ENCODE data around the gene HES3.

HES3 gene

DNA sequence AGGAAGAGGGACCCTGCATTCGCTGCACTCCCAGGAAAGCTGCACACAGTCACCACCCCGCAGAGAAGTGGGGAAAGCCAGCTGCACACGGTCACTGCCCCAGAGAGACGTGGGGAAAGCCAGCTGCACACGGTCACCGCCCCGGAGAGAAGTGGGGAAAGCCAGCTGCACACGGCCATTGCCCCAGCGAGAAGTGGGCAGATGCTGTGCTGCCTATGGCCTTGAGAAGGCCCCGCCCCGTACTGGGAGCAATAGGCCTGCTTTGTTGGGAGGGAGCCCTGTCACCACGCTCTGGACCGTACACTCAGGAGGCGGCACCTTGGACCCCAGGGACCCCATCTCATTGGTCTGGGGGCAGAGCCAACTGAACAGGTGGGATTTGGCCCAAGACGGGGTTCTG lies 21.2 kb downstream of the HES3 start:
- DNase-seq = peak; percentile 98

GRCh38 chr1:6266641-6267040 lies 22.7 kb downstream of the HES3 start:
- DNase-seq = no peak

DNA sequence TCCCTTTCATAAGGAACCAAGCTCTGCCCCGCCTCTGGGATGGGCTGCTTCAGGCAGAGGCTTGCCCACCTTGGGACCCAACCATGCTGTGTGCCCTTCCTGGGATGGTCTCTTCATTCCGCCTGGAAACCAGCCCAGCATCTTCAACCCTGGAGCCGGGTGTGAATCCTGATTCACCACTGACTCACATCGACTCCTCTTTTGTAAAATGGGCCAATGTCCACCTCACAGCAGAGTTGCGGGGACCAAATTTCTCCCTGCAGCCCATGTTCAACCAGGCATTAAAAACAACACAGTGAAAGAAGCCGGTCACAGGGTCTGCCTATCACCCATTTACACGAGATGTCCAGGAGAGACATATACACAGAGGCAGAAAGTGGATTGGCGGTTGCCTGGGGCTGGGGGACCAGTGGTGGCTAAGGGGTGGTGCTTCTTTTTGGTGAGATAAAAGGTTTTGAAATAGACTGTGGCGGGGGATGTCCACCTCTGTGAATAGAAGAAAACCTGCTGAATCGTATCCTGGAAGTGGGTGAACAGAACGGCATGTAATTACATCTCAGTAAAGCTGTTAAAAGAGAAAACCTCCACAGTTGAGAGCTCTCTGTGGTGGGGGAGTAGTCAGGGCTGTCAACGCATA lies 23.8 kb downstream of the HES3 start:
- DNase-seq = no peak

DNA sequence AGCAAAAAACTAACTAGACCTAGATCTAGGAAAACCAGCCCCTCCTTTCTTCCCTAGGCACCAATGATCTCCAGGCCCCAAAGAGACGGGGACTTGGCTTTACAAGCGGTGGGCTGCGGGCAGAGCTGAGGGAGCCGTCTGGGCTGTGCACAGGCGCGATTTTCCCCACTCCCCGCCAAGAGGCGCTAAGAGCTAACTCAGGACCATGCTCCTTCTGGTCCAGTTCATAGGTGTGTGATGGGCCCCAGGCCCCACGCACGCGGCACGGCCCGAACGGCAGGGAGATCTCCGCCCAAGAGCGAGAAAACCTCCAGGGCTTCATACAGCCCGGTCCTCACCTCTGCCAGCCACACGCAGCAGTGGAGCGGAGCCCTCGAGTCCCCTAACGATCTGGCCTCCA lies 24.4 kb downstream of the HES3 start:
- DNase-seq = peak; percentile 42

DNA sequence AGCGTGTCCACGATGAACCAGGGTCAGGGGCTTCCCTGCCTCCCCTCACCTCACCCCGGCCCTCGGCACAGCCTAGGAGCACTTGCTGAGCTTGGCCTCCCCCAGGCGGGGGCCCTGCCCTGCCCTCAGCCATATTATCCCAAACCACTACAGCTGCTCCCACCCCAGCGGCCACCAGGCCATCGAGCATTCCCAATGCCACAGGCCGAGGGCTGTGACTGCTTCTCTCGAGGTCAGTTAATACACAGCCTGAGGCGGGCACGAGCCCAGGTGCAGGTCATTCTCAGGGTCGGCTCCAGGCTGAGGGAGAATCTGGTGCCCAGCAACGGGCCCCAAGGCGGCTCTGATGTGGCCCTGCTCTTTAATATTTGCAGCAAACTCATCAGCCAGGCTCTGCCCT lies 25.3 kb downstream of the HES3 start:
- DNase-seq = no peak

- DNase-seq = peak; percentile 96
These were observed 25.9 kb downstream of the HES3 start for GRCh38 chr1:6269720-6270400.

GRCh38 chr1:6270401-6270800 lies 26.4 kb downstream of the HES3 start:
- DNase-seq = peak; percentile 75

- DNase-seq = no peak
These were observed 27.0 kb downstream of the HES3 start for GRCh38 chr1:6271006-6271405.

DNA sequence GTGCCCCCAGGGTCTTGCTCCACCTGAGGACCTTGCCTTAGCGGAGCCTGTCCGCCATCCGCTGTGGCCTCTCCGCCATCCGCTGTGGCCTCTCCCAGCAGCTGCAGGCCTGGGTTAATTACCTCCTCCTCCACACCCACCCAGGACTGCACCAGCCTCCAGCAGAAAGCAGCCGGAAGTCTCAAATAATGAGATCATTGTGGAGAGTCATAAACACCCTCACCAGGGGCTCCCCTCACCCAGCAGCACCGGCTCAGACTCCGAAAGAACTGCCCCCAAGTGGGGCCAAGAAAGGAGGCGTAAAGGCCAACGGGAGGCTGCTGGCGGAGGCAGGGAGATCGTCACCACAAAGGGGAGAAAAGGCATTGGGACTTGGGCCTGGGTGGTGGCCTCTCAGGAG lies 27.6 kb downstream of the HES3 start:
- DNase-seq = peak; percentile 50

- DNase-seq = no peak
These were observed 28.5 kb downstream of the HES3 start for GRCh38 chr1:6272452-6272851.

DNA sequence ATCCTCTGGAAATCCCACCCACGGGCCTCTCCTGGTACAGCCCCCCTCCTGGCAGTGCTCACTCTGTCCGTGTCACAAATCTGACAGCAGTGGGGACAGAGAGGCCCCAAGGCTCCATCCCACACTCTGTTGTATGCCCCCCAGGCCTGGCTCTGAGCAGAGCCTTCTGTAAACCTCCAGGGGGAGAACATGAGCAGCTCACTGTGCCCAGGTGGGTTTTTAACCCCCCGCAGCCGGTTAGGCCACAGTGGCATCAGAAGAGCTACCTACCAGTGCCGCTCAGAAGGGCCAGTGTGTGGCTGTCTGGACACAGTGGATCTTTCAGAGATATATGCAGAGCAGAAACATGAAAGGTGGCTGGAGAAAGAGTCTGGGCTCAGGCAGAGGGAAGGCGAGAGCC lies 28.9 kb downstream of the HES3 start:
- peak; percentile 44 for DNase-seq

GRCh38 chr1:6273380-6273891 lies 29.5 kb downstream of the HES3 start:
- DNase-seq = peak; percentile 86

DNA sequence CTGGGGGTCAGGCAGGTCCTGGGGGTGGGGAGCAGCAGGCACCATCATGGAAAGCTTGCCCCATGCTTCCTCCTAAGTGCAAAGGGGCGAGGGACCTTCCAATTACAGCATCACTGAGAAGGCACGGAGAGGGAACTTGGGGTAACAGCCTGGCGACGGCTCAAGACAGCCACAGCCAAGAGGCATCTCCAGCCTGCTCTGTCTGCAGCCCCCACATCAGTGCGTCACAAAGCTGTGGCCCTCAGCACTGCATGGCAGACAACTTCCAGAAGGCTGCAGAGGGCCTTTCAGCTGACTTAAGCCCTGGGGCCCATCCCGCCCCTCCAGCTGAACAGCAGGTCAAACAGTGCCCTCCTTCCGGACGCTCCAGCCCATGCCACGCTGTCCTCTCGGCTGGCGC lies 30.1 kb downstream of the HES3 start:
- DNase-seq = no peak

DNA sequence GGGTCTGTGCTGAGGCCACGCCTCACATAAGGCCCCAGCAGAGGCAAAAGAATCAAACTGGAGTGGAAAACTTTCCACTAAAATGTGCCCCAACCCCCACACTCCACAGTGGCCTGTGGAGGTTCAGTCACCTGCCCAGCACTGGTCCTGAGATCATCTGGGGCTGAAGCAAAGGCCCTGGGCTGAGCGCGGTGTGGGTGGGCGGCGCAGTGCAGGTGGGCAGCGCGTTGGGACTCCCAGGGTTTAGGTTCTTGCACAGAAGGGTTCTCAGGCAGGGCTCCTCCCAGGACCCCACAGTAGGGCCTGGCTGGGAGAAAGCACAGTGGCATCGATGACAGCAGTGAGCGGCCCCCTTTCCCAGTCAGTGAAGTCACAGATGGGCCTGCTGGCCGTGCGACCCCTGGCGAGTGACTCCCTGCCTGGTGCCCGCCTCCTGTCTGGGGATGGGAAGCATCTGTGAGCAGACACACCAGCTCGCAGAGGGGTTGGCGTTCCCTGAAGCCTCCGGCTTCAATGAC lies 30.7 kb downstream of the HES3 start:
- DNase-seq = no peak

- peak; percentile 98 for DNase-seq
These were observed 32.1 kb downstream of the HES3 start for GRCh38 chr1:6275826-6276782.

- DNase-seq = no peak
These were observed 33.0 kb downstream of the HES3 start for GRCh38 chr1:6276811-6277555.

DNA sequence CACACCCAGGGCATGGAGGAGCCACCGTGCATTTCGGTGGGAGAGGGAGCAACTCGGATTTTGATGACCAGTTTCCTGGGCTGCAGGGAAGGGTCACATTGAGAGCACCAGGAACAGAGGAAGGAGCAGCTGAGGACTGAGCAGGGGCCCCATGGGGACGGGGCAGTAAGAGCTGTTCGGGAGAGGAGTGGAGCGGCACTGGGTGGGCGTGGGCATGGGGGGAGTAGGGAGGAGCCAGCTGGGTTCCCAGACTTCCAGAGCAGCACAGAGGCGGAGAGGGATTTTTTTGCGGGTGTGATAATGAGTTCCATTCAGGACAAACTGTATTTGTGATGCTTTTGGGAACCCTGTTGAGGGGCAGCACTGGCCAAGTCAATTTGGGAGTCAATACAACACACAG lies 34.3 kb downstream of the HES3 start:
- no peak for DNase-seq

DNA sequence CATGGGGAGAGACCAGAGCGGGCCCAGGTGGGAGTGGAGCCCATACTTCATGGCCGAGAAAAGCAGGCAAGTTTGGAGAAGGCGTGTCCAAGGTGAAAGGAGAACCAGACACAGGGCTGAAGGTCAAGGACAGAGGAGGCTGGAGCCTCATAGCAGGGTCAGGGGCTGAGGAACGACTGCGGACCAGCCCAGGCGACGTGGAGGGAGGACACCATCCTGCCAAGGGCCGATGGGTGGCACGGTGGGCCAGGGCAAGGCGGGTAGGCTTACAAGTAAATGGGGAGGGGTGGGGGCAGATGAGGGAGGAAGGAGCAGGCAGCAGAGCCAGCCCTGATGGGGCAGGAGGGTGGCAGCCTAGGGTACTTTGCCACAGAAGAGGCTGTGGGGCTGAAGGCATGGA lies 35.1 kb downstream of the HES3 start:
- DNase-seq = no peak

GRCh38 chr1:6279613-6280383 lies 35.8 kb downstream of the HES3 start:
- DNase-seq = no peak

- peak; percentile 46 for DNase-seq
These were observed 36.9 kb downstream of the HES3 start for GRCh38 chr1:6280761-6281451.
